GM12892 (cell line): Measurements from ENCODE around the gene OASL.
A peak's percentile ranks its signal among the peaks of the same experiment; 100 is the strongest.

Source experiments
- POLR2A ChIP-seq: IDR thresholded peaks from 2 replicates; pipeline ENCODE4 v1.6.1; 2011; ENCODE audit warnings: low read depth, low read length, control low read depth
- POLR2AphosphoS5 ChIP-seq: IDR thresholded peaks from 2 replicates; pipeline ENCODE4 v1.6.1; 2011; ENCODE audit warnings: low read depth, low read length, control low read depth

- TF ChIP-seq POLR2A (peak; percentile 76), POLR2AphosphoS5 (peak; percentile 78; the same call in 1 of the 2 replicates)
Observed at GRCh38 chr12:121038861-121039668, at the start of gene OASL.
